DOHH2 (cell line): ENCODE measurements around the gene PRR18.

Experiments
- H3F3A ChIP-seq: fragments of 200-600 bp; sonication (generic), shearing (Covaris generic); 2 replicates; pipeline ENCODE4 v1.6.0; 2016; ENCODE audit warnings: antibody characterized with exemption, mild to moderate bottlenecking; ENCODE audit not compliant: control insufficient read depth, insufficient read depth
- H3K27ac ChIP-seq: fragments of 200-600 bp; sonication (generic); 2 replicates; pipeline ENCODE4 v1.5.1; 2014; ENCODE audit warnings: low read depth, mild to moderate bottlenecking, low read length, moderate library complexity
- H3K27me3 ChIP-seq: fragments of 200-600 bp; sonication (generic); 2 replicates; pipeline ENCODE4 v1.6.1; 2014; ENCODE audit warnings: mild to moderate bottlenecking, low read length, mixed read lengths; ENCODE audit not compliant: control insufficient read depth
- H3K36me3 ChIP-seq: fragments of 200-600 bp; sonication (generic); 2 replicates; pipeline ENCODE4 v1.6.1; 2014; ENCODE audit warnings: mild to moderate bottlenecking, low read length, moderate library complexity, mixed read lengths; ENCODE audit not compliant: control insufficient read depth
- H3K4me1 ChIP-seq: fragments of 200-600 bp; sonication (generic); 2 replicates; pipeline ENCODE4 v1.6.1; 2014; ENCODE audit warnings: mild to moderate bottlenecking, low read length, mixed read lengths; ENCODE audit not compliant: control insufficient read depth
- H3K4me2 ChIP-seq: fragments of 200-600 bp; sonication (generic); 2 replicates; pipeline ENCODE4 v1.6.0; 2014; ENCODE audit warnings: mild to moderate bottlenecking, low read length, moderate library complexity
- H3K4me3 ChIP-seq: fragments of 200-600 bp; sonication (generic); 2 replicates; pipeline ENCODE4 v1.5.1; 2014; ENCODE audit warnings: mild to moderate bottlenecking, low read length, mixed read lengths
- H3K79me2 ChIP-seq: fragments of 200-600 bp; sonication (generic); 2 replicates; pipeline ENCODE4 v1.6.1; 2014; ENCODE audit warnings: mild to moderate bottlenecking, low read length, mixed read lengths; ENCODE audit not compliant: control insufficient read depth
- H3K9me2 ChIP-seq: fragments of 200-600 bp; sonication (generic); replicated peaks from 2 replicates; pipeline ENCODE4 v1.6.1; 2014; ENCODE audit warnings: mild to moderate bottlenecking, low read length, mixed read lengths; ENCODE audit not compliant: control insufficient read depth
- H3K9me3 ChIP-seq: fragments of 200-600 bp; sonication (generic); 2 replicates; pipeline ENCODE4 v1.6.1; 2014; ENCODE audit warnings: antibody characterized with exemption, low read length, mixed read lengths; ENCODE audit not compliant: control insufficient read depth, insufficient read depth
- H4K20me1 ChIP-seq: fragments of 200-600 bp; sonication (generic); 2 replicates; pipeline ENCODE4 v1.6.0; 2014; ENCODE audit warnings: low read depth, mild to moderate bottlenecking, antibody characterized with exemption, low read length, moderate library complexity; ENCODE audit not compliant: control insufficient read depth, insufficient read depth
- EZH2phosphoT487 ChIP-seq: fragments of 200-600 bp; sonication (generic); IDR thresholded peaks from 2 replicates; pipeline ENCODE4 v1.6.1; 2017; ENCODE audit warnings: borderline replicate concordance, mild to moderate bottlenecking, antibody characterized with exemption, low read length, moderate library complexity, mixed read lengths
- TF ChIP-seq, protein P1 (sequence below): fragments of 200-600 bp; sonication (generic); IDR thresholded peaks from one replicate; pipeline ENCODE4 v1.5.1; 2014; ENCODE audit warnings: antibody characterized with exemption, mild to moderate bottlenecking, low read depth, low read length; ENCODE audit not compliant: poor library complexity, severe bottlenecking

Gene PRR18

DNA sequence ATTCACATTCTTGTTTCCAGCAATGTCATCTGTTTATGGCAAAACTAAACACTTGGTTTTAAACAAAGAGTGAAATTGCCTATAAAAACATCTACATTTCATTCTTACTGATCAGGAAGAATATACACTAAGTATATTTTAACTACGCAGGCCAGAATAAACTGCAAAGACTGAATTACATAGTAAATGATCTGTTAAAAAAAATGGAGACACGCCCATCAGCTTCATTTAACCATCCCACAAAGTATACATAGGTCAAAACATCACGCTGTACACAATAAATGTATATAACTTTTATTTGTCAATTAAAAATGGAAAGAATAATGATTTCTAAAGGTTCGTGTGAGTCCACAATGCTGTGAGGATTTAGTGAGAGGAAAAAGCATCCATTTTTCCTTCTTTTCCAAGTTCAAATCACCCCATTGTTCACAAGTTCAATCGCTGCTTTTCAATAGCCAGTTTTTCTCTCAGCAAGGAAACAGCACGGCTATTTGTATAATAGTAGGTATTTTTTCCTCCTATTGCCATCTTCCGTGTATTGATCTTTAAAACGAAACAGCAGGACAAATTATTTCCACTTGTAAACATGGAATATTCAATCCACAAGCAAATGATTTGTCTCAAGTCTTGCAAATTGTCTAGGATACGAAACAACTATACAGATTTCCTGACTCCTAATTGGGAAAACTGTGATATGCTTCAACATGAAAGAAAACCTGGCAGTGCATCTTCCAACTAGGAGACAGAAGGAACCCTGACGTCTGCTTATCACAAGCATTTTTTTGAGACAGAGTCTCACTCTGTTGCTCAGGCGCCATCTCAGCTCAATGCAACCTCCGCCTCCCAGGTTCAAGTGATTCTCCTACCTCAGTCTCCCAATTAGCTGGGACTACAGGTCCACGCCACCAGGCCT, 23.6 kb upstream of the PRR18 start:
- Histone ChIP-seq H3K79me2 (peaks cover 87% of the 10 kb centered on the region), H3F3A (no peaks in the 10 kb centered on the region; the same call in 1 of the 2 replicates), H3K27ac (no peak overlapping the region), H4K20me1 (peaks cover 2% of the 10 kb centered on the region), H3K36me3 (peaks cover 79% of the 10 kb centered on the region), H3K4me2 (no peak overlapping the region), H3K4me1 (peaks cover 44% of the 10 kb centered on the region), H3K9me3 (no peaks in the 10 kb centered on the region), H3K4me3 (no peak overlapping the region), H3K27me3 (no peaks in the 10 kb centered on the region), H3K9me2 (no peaks in the 10 kb centered on the region)
- TF ChIP-seq, protein P1, sequence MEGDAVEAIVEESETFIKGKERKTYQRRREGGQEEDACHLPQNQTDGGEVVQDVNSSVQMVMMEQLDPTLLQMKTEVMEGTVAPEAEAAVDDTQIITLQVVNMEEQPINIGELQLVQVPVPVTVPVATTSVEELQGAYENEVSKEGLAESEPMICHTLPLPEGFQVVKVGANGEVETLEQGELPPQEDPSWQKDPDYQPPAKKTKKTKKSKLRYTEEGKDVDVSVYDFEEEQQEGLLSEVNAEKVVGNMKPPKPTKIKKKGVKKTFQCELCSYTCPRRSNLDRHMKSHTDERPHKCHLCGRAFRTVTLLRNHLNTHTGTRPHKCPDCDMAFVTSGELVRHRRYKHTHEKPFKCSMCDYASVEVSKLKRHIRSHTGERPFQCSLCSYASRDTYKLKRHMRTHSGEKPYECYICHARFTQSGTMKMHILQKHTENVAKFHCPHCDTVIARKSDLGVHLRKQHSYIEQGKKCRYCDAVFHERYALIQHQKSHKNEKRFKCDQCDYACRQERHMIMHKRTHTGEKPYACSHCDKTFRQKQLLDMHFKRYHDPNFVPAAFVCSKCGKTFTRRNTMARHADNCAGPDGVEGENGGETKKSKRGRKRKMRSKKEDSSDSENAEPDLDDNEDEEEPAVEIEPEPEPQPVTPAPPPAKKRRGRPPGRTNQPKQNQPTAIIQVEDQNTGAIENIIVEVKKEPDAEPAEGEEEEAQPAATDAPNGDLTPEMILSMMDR, result no peak
- no peak for TF ChIP-seq EZH2phosphoT487

DNA sequence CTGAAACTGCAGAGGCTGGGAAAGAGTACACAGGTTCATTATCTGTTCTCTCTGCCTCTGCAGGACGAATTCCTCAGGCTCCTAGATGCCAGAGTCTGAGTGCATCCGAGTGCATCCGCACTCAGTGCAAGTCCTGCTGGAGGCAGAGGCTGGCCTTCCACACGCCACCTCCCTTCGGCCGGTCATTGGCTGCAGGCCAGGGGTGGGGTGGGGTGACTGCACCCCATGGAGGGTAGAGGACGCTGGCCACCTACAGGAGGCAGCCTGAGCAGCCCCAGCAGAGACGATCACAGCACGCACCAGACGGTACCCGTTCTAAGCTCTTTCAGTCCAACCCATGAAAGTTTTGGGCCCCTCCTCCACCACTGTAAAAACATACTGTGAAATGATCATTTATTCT, 22.4 kb upstream of the PRR18 start:
- Histone ChIP-seq H3K79me2 (peaks cover 79% of the 10 kb centered on the region), H3K4me2 (no peak overlapping the region), H3F3A (peaks cover 2% of the 10 kb centered on the region; the same call in 1 of the 2 replicates), H3K27me3 (no peaks in the 10 kb centered on the region), H3K4me3 (no peak overlapping the region), H3K27ac (no peak overlapping the region), H3K36me3 (peaks cover 79% of the 10 kb centered on the region), H3K4me1 (peaks cover 38% of the 10 kb centered on the region), H3K9me2 (no peaks in the 10 kb centered on the region), H3K9me3 (no peaks in the 10 kb centered on the region), H4K20me1 (peaks cover 2% of the 10 kb centered on the region)
- TF ChIP-seq, protein P1, result no peak
- no peak for TF ChIP-seq EZH2phosphoT487

DNA sequence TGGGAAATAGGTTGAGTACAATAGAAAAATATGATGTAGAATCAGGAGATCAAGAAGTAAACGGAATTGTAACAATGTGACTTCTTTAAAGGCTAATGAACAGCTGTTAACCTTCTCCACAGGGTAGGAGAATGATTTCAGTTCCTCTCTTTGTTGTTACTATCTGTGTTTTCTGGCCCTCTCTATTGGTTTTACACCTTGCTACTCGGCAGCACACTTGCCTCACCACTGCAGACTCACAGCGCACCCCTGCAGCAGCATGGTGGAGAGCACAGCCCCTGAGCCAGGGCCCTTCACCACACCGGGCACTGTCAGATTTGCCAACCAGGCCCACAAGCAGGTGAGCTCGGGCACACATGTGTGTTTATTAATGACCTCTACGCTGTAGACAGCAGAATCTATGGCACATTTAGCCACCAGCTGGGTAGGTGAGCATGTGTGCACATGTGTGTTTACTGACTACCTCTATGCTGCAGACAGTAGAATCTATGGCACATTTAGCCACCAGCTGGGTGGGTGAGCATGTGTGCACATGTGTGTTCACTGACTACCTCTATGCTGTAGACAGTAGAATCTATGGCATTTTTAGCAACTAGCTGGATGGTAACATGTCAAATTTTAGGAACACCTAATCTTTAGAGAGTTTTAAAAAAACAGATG, 17.3 kb upstream of the PRR18 start:
- Histone ChIP-seq H3K79me2 (peaks cover 28% of the 10 kb centered on the region), H3K27ac (no peak overlapping the region), H3K36me3 (peaks cover 75% of the 10 kb centered on the region), H3K9me3 (no peaks in the 10 kb centered on the region), H3K4me2 (no peak overlapping the region), H4K20me1 (no peaks in the 10 kb centered on the region; the same call in 1 of the 2 replicates), H3K27me3 (no peaks in the 10 kb centered on the region), H3K4me3 (no peak overlapping the region), H3K9me2 (no peaks in the 10 kb centered on the region), H3F3A (peaks cover 2% of the 10 kb centered on the region), H3K4me1 (no peaks in the 10 kb centered on the region; the same call in 1 of the 2 replicates)
- TF ChIP-seq, protein P1, result no peak
- no peak for TF ChIP-seq EZH2phosphoT487
